ENCODE measurements around the gene GRAPL.
"Not testable (repeated sequence)": the region's sequence is repeated elsewhere in the genome, so short reads cannot be mapped to it uniquely, and the experiment has no call there.

The GRAPL gene

DNA sequence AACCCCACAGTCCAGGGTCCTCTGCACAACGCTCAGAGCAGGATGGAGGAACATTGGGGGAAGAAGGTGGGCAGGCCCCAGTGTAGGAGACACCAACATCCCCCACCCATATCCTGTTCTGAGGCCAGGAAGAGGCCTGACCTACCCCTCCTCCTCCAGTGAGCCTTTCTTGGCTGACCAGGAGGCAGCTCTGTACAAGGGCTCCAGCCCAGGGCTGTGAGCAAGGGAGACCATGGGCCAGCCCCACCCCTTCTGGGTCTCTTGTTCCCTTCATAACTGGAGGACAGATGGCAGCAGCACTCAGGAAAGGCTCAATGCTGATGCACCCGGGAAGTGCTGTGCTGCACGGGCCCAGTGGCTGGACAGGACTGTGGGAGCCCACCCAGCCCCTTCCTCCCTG is 47.0 kb downstream of the GRAPL start:
- not testable (repeated sequence) for H3K9ac ChIP-seq (ENCODE audit: low read depth, low read length); H3K27ac ChIP-seq (ENCODE audit: low read depth, low read length); H3K27me3 ChIP-seq (ENCODE audit: insufficient read depth, low read length)

DNA sequence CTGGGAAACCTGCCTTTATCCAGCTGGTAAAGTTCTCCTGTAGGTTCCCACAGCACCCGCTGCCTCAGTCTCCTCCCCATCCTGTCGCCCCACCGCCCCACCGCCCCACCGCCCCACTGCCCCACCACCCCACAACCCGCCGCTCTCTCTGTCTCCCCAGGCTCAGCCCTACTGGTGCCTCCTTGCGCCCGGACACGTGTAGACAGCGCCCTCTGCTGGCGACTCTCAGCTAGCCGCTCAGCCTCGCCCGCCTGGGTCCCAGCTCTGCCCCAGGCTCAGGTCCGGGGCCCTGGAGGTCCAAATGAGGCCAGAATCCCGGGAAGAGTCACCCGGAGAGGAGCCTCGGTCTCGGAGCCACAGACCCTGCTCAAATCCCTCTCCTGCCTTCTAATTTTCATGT is 48.0 kb downstream of the GRAPL start:
- no CpG with 5 or more reads among the region's 20 CpGs for WGBS
- H3K27ac ChIP-seq (ENCODE audit: low read depth, low read length); H3K9ac ChIP-seq (ENCODE audit: low read depth, low read length); H3K4me3 ChIP-seq (ENCODE audit: low read length); H3K27me3 ChIP-seq (ENCODE audit: insufficient read depth, low read length); H3K9me3 ChIP-seq (ENCODE audit: insufficient read depth, low read depth, low read length); H3K4me1 ChIP-seq (ENCODE audit: insufficient read depth, low read length); H3K36me3 ChIP-seq (ENCODE audit: insufficient read depth, low read length): not testable (repeated sequence)

More for the DNA sequence above, 47.0 kb downstream of the GRAPL start:
- H3K36me3 ChIP-seq (ENCODE audit: insufficient read depth, low read length); H3K4me3 ChIP-seq (ENCODE audit: low read length); H3K9me3 ChIP-seq (ENCODE audit: insufficient read depth, low read depth, low read length); H3K4me1 ChIP-seq (ENCODE audit: insufficient read depth, low read length): not testable (repeated sequence)
- no CpG with 5 or more reads among the region's 3 CpGs for WGBS

DNA sequence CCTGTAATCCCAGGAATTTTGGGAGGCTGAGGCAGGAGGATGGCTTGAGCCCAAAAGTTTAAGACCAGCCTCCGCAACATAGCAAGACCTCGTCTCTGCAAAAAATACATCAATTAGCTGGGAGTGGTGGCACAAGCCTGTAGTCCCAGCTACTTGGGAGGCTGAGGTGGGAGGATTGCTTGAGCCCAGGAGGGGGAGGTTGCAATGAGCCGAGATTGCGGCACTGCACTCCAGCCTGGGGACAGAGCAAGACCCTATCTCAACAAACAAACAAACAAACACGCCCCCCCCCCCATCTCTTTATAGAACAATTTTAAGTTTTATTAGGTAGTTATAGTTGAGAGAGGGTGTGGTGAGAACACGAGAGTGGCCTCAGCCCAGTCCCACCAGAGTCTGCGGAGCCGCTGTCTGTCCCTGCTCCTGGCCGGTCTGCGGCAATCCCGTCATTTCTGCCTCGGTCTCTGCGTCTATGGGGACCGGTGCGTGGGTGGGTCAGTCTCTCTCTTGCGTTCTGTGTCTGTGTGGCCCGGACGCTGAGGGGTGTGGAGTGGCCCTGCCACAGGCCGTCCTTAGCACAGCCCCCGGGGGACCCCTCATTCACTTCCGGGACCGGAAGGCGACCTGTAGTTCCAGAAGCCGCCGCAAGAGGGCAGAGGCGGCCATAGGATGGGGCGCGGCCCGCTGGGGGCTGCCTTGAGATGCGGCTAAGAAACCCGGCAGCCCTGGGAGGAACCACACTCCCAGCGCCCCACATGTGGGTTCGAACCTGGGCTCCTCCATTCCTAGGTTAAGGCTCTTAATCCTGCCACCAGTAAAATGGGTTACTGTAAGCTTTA is 53.9 kb downstream of the GRAPL start:
- not testable (repeated sequence) for H3K4me3 ChIP-seq (ENCODE audit: low read length); H3K36me3 ChIP-seq (ENCODE audit: insufficient read depth, low read length); H3K9me3 ChIP-seq (ENCODE audit: insufficient read depth, low read depth, low read length); H3K4me1 ChIP-seq (ENCODE audit: insufficient read depth, low read length); H3K27me3 ChIP-seq (ENCODE audit: insufficient read depth, low read length); H3K9ac ChIP-seq (ENCODE audit: low read depth, low read length); H3K27ac ChIP-seq (ENCODE audit: low read depth, low read length)
- no CpG with 5 or more reads among the region's 33 CpGs for WGBS

DNA sequence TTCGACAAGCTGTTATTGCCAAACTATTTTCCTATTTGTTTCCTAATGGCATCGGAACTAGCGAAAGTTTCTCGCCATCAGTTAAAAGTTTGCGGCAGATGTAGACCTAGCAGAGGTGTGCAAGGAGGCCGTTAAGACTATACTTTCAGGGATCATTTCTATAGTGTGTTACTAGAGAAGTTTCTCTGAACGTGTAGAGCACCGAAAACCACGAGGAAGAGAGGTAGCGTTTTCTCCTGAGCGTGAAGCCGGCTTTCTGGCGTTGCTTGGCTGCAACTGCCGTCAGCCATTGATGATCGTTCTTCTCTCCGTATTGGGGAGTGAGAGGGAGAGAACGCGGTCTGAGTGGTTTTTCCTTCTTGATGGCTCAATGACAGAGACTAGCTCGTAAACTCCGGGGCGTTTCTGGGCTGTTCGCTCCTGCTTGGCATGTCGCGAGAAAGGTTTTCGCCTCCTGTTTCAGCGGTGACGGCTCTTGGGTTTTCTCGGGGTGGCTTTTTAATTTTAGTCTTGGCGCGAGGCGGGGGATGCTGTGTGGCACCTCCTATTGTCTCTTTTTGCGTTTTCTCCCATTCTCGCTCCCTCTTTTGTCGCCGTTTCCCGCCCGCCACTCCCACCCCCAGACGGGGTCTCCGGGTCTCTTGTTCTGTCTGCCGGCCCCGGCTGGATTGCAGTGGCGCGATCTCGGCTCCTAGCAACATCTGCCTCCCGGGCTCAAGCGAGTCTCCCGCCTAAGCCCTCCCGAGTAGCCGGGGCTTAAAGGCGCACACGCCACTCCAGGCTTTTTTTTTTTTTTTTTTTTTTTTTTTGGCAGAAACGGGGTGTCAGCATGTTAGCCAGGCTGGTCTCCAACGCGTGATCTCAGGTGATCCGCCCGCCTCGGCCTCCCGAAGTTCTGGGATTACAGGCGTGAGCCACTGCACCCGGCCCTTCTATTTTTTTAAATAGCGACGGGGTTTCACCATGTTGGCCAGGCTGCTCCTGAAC is 60.8 kb downstream of the GRAPL start:
- H3K36me3 ChIP-seq (ENCODE audit: insufficient read depth, low read length); H3K9ac ChIP-seq (ENCODE audit: low read depth, low read length); H3K4me3 ChIP-seq (ENCODE audit: low read length); H3K9me3 ChIP-seq (ENCODE audit: insufficient read depth, low read depth, low read length); H3K27me3 ChIP-seq (ENCODE audit: insufficient read depth, low read length); H3K4me1 ChIP-seq (ENCODE audit: insufficient read depth, low read length); H3K27ac ChIP-seq (ENCODE audit: low read depth, low read length): not testable (repeated sequence)
- WGBS: 0% methylated on average over 6 of the region's 62 CpGs

GRCh38 chr17:19188870-19189708 is 61.7 kb downstream of the GRAPL start:
- H3K9ac ChIP-seq (ENCODE audit: low read depth, low read length); H3K9me3 ChIP-seq (ENCODE audit: insufficient read depth, low read depth, low read length); H3K4me1 ChIP-seq (ENCODE audit: insufficient read depth, low read length); H3K4me3 ChIP-seq (ENCODE audit: low read length); H3K27me3 ChIP-seq (ENCODE audit: insufficient read depth, low read length); H3K27ac ChIP-seq (ENCODE audit: low read depth, low read length); H3K36me3 ChIP-seq (ENCODE audit: insufficient read depth, low read length): not testable (repeated sequence)
- WGBS: no CpG with 5 or more reads among the region's 39 CpGs

DNA sequence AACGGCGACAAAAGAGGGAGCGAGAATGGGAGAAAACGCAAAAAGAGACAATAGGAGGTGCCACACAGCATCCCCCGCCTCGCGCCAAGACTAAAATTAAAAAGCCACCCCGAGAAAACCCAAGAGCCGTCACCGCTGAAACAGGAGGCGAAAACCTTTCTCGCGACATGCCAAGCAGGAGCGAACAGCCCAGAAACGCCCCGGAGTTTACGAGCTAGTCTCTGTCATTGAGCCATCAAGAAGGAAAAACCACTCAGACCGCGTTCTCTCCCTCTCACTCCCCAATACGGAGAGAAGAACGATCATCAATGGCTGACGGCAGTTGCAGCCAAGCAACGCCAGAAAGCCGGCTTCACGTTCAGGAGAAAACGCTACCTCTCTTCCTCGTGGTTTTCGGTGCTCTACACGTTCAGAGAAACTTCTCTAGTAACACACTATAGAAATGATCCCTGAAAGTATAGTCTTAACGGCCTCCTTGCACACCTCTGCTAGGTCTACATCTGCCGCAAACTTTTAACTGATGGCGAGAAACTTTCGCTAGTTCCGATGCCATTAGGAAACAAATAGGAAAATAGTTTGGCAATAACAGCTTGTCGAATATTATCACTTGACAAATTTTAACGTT is 62.5 kb downstream of the GRAPL start:
- not testable (repeated sequence) for H3K4me3 ChIP-seq (ENCODE audit: low read length); H3K27me3 ChIP-seq (ENCODE audit: insufficient read depth, low read length); H3K9ac ChIP-seq (ENCODE audit: low read depth, low read length); H3K9me3 ChIP-seq (ENCODE audit: insufficient read depth, low read depth, low read length); H3K36me3 ChIP-seq (ENCODE audit: insufficient read depth, low read length); H3K4me1 ChIP-seq (ENCODE audit: insufficient read depth, low read length); H3K27ac ChIP-seq (ENCODE audit: low read depth, low read length)
- WGBS: no CpG with 5 or more reads among the region's 36 CpGs

DNA sequence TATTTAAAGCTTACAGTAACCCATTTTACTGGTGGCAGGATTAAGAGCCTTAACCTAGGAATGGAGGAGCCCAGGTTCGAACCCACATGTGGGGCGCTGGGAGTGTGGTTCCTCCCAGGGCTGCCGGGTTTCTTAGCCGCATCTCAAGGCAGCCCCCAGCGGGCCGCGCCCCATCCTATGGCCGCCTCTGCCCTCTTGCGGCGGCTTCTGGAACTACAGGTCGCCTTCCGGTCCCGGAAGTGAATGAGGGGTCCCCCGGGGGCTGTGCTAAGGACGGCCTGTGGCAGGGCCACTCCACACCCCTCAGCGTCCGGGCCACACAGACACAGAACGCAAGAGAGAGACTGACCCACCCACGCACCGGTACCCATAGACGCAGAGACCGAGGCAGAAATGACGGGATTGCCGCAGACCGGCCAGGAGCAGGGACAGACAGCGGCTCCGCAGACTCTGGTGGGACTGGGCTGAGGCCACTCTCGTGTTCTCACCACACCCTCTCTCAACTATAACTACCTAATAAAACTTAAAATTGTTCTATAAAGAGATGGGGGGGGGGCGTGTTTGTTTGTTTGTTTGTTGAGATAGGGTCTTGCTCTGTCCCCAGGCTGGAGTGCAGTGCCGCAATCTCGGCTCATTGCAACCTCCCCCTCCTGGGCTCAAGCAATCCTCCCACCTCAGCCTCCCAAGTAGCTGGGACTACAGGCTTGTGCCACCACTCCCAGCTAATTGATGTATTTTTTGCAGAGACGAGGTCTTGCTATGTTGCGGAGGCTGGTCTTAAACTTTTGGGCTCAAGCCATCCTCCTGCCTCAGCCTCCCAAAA is 69.2 kb downstream of the GRAPL start:
- WGBS: no CpG with 5 or more reads among the region's 33 CpGs
- not testable (repeated sequence) for H3K27ac ChIP-seq (ENCODE audit: low read depth, low read length); H3K4me1 ChIP-seq (ENCODE audit: insufficient read depth, low read length); H3K27me3 ChIP-seq (ENCODE audit: insufficient read depth, low read length); H3K36me3 ChIP-seq (ENCODE audit: insufficient read depth, low read length); H3K9ac ChIP-seq (ENCODE audit: low read depth, low read length); H3K9me3 ChIP-seq (ENCODE audit: insufficient read depth, low read depth, low read length); H3K4me3 ChIP-seq (ENCODE audit: low read length)

- not testable (repeated sequence) for H3K27ac ChIP-seq (ENCODE audit: low read depth, low read length); H3K4me3 ChIP-seq (ENCODE audit: low read length); H3K4me1 ChIP-seq (ENCODE audit: insufficient read depth, low read length); H3K9me3 ChIP-seq (ENCODE audit: insufficient read depth, low read depth, low read length); H3K9ac ChIP-seq (ENCODE audit: low read depth, low read length); H3K36me3 ChIP-seq (ENCODE audit: insufficient read depth, low read length); H3K27me3 ChIP-seq (ENCODE audit: insufficient read depth, low read length)
- no CpG with 5 or more reads among the region's 20 CpGs for WGBS
Measured at GRCh38 chr17:19202448-19202847, 75.1 kb downstream of the GRAPL start.

GRCh38 chr17:19203429-19203828 is 76.0 kb downstream of the GRAPL start:
- not testable (repeated sequence) for H3K27me3 ChIP-seq (ENCODE audit: insufficient read depth, low read length); H3K36me3 ChIP-seq (ENCODE audit: insufficient read depth, low read length); H3K4me3 ChIP-seq (ENCODE audit: low read length); H3K4me1 ChIP-seq (ENCODE audit: insufficient read depth, low read length); H3K27ac ChIP-seq (ENCODE audit: low read depth, low read length); H3K9me3 ChIP-seq (ENCODE audit: insufficient read depth, low read depth, low read length); H3K9ac ChIP-seq (ENCODE audit: low read depth, low read length)
- no CpG with 5 or more reads among the region's 3 CpGs for WGBS

Data from HUES64 (cell line).